ENCODE measurements around the gene CA5B.

DNA sequence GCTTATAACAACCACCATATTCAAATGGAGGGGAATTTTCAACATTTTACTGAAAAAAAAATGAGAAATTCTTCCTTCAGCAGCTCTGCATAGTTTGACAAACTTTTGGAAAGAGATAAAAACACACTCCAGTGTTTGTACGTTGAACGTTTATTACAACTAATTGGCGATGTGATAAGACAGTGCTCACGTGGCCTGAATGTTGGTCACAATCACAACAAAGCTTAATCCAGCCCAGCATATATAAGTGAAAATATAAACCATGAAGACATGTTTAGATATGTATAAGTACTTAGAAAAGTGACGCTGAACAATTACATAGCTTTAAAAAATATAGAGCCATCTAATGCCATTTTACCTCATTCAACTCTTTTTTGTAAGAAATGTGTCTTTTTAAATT lies 87.9 kb downstream of the CA5B start:
- TF ChIP-seq CBX3 (IDR thresholded peaks at IDR 0.05; ENCODE audit: borderline replicate concordance, low read depth) = no peak
- TF ChIP-seq MYB (IDR thresholded peaks at IDR 0.05; ENCODE audit: borderline replicate concordance, low read depth, low read length) = no peak
- TF ChIP-seq, protein P1, sequence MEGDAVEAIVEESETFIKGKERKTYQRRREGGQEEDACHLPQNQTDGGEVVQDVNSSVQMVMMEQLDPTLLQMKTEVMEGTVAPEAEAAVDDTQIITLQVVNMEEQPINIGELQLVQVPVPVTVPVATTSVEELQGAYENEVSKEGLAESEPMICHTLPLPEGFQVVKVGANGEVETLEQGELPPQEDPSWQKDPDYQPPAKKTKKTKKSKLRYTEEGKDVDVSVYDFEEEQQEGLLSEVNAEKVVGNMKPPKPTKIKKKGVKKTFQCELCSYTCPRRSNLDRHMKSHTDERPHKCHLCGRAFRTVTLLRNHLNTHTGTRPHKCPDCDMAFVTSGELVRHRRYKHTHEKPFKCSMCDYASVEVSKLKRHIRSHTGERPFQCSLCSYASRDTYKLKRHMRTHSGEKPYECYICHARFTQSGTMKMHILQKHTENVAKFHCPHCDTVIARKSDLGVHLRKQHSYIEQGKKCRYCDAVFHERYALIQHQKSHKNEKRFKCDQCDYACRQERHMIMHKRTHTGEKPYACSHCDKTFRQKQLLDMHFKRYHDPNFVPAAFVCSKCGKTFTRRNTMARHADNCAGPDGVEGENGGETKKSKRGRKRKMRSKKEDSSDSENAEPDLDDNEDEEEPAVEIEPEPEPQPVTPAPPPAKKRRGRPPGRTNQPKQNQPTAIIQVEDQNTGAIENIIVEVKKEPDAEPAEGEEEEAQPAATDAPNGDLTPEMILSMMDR (IDR thresholded peaks at IDR 0.05 in 2 of 3, conservative IDR thresholded peaks at IDR 0.05 in 1 of 3; ENCODE audit: control insufficient read depth in 2 of 3, extremely low read depth in 1 of 3, insufficient read depth in 1 of 3, low read depth in 3 of 3, low read length in 3 of 3) = no peak
- no peak for TF ChIP-seq ESRRA (IDR thresholded peaks at IDR 0.05; ENCODE audit: low read length)
- TF ChIP-seq CHD2 (IDR thresholded peaks at IDR 0.05; ENCODE audit: borderline replicate concordance, low read depth, low read length) = no peak
- no peak for TF ChIP-seq CHD4 (IDR thresholded peaks at IDR 0.05)
- TF ChIP-seq, protein P2, sequence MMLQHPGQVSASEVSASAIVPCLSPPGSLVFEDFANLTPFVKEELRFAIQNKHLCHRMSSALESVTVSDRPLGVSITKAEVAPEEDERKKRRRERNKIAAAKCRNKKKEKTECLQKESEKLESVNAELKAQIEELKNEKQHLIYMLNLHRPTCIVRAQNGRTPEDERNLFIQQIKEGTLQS (IDR thresholded peaks at IDR 0.05; ENCODE audit: borderline replicate concordance, extremely low read depth, low read depth, low read length) = no peak
- TF ChIP-seq POLR2AphosphoS5 (IDR thresholded peaks at IDR 0.05; ENCODE audit: low read length) = no peak
- TF ChIP-seq SREBF2 (IDR thresholded peaks at IDR 0.05; ENCODE audit: low read length) = no peak
- no peak for TF ChIP-seq SIN3A (IDR thresholded peaks at IDR 0.05; ENCODE audit: low read depth, low read length)
- TF ChIP-seq NFXL1 (IDR thresholded peaks at IDR 0.05; ENCODE audit: borderline replicate concordance) = no peak
- TF ChIP-seq FOXM1 (IDR thresholded peaks at IDR 0.05; ENCODE audit: low read depth, low read length) = no peak
- no peak for TF ChIP-seq NFYB (IDR thresholded peaks at IDR 0.05; ENCODE audit: insufficient read depth, low read depth, low read length)
- TF ChIP-seq RBBP5 (conservative IDR thresholded peaks at IDR 0.05) = no peak

All from GM12878 (cell line).